Measurements from ENCODE around the gene RYR2.

The RYR2 gene

DNA sequence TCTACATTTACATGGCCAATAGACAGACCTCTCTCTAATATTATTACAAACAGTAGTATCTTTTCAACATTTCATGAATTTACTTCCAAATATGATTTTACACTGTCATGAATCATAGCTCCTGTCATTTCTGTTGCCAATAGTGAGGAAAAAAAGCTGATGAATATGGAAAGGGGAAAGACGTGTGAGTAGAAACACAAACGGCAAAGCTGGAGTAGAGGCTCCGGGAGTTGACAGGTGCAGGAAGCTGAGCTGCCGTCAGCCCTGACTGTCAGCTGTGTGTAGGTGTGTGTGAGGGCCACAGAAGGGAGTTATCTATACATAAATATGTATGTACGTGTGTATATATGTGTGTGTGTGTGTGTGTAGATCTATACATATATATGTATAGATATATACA, 431.9 kb downstream of the RYR2 start:
- DNase-seq, result no peak

DNA sequence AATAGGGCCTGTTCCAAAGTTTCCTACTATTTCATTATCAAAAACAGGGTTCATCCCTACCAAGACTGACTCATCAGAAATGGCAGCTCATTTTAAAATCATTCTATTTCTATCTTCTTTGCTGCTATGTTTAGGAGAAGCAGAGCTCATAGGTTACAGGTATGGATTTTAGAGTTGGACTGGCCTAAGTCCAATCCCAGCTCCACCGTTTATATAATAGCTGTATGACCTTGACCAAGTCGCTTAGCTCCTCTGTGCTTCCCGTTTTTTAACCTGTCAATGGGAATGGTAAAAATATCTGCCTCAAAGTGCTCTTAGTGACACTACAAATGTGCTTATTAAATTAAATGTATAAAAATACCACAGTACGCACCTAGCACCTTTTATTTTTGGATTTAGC, 436.1 kb downstream of the RYR2 start:
- DNase-seq, result no peak

DNA sequence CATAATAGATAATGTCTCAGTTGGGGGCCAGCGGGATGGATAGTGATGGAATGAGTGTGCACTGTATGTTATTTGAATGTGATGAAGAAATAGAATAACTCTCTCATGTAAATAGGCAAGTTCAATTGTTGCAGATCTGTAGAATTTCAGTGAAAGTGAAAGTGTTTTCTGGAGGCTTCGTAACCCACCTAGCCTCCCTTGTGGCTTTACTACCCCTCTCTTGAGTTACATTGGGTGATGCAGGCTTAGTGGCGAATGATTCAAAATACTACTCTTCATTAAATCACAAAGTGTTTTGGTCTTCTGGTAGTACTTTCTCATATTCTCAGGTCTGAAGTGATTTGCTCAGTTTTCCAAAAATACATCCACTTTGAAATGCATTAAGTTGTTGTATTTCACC, 436.9 kb downstream of the RYR2 start:
- DNase-seq, result no peak

DNA sequence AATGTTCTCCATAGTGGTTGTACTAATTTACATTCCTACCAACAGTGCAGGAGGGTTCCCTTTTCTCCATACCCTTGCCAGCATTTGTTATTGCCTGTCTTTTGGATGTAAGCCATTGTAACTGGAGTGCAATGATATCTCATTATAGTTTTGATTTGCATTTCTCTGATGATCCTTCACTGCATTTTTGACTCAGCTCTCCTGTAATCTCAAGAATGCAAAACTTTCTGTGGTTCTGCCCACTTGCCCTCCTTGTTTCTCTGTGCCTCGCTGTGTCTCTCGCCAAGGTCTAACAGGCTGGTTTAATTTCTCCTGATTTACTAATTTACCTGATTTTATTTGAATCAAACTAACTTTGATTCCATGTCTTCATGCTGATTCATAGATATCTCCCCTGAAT, 440.8 kb downstream of the RYR2 start:
- no peak for DNase-seq

DNA sequence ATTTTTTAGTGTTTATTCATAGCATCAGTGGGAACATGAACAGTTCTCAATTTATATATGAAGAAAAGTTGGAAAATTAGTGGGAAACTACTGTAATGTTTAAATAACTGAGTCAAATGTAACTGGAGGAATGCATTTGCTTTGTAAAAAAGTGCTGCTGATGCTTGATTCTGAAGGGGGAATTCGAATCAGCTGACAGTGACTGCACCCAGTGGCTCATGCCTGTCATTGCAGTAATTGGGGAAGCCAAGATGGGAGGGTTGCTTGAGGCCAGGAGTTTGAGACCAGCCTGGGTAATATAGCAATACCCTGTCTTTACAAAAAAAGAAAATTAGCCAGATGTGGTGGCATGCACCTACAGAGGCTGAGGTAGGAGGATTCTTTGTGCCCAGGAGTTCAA, 450.4 kb downstream of the RYR2 start:
- no peak for DNase-seq

DNA sequence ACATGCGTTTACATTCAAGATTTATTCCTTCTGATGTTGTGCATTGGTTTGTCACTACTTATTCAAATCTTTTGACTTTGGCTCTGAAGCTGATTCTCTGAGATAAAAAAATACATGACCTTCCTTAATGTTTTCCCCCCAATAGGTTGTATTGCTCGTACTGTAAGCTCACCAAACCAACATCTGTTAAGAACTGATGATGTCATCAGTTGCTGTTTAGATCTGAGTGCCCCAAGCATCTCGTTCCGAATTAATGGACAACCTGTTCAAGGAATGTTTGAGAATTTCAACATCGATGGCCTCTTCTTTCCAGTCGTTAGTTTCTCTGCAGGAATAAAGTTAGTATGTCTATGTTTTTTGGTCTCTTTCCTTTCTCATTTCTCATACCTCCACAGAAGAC, 458.6 kb downstream of the RYR2 start:
- no peak for DNase-seq

DNA sequence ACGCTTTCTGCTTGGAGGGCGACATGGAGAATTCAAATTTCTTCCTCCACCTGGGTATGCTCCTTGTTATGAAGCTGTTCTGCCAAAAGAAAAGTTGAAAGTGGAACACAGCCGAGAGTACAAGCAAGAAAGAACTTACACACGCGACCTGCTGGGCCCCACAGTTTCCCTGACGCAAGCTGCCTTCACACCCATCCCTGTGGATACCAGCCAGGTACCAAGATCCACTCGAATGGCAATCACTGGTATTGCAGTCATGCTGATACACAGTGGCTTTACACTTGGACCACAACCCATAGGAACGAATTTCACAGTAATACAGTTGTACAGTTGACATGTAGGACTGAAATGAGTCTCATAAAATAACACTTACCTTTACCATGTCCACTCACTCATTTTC, 461.3 kb downstream of the RYR2 start:
- no peak for DNase-seq

DNA sequence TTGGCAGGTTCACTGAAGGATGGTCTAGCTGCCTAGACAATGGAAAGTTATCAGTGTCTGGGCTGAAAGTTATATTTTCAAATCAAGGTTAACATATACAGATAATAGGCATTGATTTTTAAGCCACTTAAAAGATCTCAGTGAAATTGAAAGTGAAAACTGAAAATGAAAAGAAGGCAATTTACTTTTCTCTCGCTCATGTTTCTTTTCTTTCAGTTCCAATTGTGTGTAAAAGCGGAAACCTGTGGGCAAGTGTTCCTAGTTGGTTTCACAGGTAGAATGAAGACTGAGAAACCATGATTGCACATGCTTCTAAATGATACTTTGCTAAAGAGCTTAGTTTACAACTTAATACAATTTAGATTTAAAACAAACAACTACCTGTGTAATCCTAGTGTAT, 465.0 kb downstream of the RYR2 start:
- DNase-seq, result no peak

DNA sequence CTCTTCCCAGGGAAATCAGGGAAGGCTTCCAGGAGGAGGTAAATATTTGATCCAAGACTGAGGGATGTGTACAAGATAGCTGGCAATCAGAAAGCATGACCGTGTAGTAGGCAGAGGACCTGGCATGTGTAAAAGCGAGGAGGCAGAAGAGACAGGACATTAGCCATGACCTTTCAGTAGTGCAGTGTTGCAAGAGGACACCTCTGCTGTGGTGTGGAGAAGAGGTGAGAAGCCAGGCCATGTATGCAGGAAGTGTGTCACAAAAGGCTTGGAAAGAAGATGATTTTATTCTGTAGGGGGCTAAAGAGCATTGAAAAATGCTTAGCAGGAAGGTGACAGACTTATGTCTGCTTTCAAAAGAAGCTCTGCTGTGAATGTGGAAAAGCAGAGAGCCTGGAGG, 467.8 kb downstream of the RYR2 start:
- DNase-seq, result no peak

DNA sequence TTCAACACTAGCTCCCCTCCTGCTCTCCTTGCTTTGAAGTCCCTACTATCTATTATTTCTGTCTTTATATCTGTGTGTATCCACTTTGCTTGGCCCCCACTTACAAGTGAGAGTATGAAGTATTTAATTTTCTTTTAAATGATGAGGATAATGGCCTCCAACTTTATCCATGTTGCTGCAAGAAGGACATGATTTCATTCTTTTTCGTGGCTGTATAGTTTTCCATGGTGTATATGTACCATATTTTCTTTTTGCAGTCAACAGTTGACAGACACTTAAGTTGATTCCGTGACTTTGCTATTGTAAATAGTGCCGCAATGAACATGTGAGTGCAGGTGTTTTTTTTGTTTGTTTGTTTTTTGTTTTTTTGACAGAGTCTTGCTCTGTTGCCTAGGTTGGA, 483.1 kb downstream of the RYR2 start:
- DNase-seq, result no peak

DNA sequence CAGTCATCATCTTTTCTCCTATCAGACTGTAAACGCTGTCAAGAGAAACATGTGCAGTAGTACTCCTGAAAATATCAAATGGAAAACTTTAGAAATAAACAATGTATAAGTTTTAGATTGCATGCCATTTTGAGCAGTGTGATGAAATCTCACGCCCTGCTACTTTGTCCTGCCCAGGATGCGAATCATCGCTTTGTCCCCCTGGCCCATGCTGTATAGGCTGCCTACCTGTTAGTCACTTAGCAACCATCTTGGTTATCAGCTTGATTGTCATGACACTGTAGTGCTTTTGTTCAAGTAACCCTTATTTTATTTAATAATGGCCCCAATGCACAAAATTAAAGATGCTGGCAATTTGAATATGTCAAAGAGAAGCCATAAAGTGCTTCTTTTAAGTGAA, 485.8 kb downstream of the RYR2 start:
- DNase-seq, result no peak

DNA sequence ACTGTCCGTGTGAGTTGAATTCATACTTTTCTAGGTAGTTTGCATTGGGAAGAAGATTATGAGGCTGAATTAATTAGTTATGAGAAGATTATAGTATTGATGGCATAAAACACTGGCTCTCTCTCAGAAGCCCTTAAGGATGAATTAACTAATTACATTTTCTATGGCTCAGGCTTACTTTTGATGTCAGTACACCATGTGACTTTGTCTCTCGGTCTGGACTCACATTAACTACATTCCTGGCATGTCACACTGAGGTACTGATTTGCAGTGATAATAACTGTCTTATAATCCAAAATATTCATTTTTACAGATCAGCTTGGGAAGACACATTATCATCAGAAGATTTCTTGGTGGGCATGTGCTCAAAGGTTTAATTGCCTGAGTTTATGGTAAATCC, 486.6 kb downstream of the RYR2 start:
- no peak for DNase-seq

DNA sequence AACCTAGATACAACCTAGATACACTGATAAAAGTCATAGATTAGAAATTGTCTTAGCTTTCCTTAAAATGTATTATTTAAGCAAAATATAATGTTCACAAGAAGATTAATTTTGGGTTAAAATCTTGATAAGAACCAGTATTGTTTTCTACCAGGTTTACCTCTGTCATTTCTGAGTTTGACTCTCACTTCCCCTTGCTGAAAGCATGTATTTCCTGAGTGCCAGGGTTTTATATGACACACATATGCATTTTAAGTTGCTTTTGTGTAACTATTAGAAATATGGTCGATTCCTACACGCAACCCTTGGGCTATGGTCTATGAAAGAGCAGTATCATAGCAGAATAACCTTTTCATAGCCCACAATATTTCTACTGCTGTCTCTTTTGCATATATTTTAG, 497.1 kb downstream of the RYR2 start:
- DNase-seq, result no peak

DNA sequence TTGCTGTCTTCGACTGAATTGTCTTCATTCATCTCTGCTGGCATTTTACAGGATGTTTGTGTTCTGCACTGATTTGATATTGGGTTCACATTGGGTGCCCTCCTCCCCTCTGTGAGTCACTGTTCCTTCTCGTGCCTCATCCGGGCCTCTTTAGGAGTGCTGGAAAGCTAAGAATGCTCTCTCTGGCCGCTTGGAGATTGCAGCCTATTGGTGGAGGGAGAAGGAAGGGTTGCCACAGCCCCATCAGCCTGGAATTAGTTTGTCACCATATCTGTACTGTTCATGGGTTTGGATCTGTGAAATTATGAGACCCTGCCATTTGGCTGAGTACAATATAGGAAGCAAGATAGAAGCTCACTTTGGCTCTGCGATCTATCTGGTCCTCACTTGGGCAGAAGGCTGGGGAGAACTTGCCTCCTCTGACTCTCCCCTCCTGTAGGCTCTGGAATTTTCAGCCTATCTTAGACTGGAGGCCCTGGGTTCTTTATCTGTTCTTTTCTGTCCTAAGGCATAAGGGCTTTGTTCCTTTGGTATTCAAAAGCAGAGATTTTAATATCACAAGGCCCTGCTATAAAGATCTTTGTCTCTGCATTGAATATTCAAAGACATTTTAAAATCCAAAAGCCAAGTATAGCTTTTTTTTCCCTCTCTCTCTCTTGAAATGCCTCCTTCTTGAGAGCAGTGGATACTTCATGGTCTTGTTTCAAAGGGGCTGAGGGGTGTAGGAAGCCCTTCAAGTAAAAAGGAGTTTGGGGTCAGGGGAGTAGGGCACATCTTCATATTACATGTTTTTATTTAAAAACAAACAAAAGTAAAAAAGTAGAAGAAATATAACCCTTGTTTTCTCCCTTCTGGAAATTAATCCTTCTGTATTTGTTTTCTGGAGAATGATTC, 500.8 kb downstream of the RYR2 start:
- DNase-seq, result no peak

DNA sequence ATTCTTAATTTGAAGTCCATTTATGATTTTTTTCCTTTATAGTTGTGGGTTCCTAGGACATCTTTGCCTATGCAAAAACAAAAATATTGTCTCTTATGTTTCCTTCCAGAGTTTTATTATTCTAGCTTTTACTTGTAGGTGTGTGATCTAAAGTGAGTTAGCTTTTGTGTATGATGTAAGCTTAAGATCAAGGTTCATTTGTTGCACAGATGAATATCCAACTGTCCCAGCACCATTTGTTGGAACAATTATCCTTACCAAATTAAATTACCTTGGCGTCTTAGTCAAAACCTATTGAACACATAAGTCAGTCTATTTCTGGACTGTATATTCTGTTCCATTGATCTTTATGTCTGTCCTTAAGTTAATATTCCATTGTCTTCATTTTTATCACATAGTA, 511.1 kb downstream of the RYR2 start:
- DNase-seq, result no peak

DNA sequence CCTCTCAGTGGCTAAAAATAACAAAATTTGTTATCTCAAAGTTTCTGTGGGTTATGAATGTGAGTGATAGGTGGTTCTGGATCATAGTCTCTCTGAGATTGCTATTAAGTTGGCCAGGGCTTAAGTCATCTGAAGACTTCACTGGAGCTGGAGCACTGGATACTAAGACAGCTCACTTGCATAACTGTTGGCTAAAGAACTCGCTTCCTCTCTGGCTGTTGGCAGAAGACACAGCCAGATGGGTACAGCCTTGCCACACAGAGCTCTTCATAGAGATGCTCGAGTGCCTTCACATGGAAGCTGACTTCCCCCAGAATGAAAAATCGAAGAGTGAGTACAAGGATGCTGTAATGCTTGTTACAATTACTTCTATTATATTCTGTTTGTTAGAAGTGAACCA, 514.9 kb downstream of the RYR2 start:
- DNase-seq, result no peak

DNA sequence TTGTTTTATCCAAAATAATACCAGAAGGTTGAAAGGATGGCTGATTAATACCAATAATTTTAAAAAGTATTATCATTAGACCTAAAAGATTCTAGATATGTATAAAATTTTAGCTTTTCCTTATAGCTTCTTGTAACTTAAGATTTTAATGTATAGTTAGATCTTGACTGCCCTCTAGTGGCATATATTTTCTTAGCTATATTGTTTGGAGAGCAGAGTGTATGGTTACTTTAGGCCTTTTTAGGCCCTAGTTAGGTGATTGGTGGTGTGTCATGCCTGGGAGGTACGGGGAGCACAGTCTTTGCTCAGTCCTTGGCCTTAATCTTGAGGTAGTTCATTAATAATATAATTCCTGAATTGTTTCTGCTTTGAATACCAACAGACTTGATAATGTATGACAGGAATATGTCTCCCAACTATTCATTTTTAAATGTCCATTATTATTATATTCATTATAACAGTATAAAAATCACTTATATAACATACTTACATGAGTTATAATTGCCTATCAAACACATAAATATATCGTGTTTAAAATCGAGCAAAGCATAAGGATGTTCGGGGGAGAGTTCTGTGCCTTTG, 520.3 kb downstream of the RYR2 start:
- DNase-seq, result peak; percentile 6 to 83

DNA sequence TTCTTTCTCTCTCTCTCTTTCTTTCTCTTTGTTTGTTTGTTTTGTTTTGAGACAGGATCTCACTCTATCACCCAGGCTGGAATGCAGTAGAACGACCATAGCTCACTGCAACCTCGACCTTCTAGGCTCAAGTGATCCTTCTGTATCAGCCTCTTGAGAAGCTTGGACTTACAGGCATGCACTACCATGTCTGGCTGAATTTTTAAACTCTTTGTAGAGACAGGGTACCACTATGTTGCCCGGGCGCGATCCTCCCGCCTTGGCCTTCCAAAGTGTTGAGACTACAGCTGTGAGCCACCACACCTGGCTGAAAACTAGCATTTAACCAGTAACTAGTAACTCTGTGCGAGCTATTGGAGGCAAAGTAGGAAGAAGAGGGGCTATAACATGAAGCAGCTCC, 523.3 kb downstream of the RYR2 start:
- DNase-seq, result no peak

DNA sequence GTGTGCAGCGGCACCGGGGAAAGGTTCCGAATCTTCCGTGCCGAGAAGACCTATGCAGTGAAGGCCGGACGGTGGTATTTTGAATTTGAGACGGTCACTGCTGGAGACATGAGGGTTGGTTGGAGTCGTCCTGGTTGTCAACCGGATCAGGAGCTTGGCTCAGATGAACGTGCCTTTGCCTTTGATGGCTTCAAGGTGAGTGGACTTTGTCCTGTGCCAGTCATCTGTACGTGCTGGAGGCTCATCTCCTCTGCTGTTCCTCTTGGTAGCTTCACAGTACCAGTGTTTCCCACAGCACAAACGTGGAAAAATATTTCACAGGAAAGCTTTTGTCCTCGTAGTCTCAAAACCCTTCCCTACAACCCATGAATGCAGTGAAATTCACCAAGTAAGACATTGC, 524.6 kb downstream of the RYR2 start:
- no peak for DNase-seq

DNA sequence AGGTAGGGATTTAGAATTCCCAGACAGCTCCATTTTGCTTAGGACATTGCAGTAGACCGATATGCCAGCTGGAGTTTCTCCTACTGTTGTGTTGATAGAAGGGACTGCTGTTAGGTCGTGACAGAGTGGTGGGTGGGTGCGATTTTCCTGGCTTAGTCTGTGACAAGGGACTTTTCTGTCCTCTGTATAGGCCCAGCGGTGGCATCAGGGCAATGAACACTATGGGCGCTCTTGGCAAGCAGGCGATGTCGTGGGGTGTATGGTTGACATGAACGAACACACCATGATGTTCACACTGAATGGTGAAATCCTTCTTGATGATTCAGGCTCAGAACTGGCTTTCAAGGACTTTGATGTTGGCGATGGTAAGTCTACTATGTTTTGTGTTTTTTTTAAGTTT, 527.0 kb downstream of the RYR2 start:
- DNase-seq, result no peak

DNA sequence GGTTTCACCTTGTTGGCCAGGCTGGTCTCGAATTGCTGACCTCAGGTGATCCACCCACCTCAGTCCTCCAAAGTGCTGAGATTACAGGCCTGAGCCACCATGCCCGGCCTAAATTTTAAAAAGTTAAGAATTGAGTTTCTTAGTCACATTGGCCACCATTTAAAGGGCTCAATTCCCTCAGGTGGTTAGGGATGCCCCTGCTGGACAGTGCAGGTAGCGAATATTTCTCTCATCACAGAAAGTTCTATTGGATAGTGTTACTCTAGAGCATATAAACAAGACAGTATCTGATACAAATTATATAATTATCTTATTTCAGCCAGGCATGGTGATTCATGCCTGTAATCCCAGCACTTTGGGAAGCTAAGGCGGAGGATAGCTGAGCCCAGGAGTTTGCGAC, 528.5 kb downstream of the RYR2 start:
- DNase-seq, result no peak

DNA sequence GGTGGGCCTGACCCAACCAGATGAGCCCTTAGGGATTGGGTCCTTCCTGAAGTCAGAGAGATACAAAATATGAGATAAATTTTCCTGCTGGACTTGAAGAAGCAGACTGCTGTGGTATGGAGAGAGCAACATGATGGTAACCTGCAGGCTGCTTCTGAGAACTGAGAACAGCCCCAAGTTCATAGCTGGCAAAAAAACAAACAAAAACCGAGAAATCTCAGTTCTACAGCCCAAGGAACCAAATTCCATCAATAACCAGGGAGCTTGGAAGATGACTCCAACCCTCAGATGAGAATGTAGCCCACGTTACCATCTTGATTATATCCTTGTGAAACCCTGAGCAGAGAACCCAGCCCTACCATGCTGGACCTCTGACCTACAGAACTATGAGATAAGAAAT, 532.6 kb downstream of the RYR2 start:
- DNase-seq, result no peak

DNA sequence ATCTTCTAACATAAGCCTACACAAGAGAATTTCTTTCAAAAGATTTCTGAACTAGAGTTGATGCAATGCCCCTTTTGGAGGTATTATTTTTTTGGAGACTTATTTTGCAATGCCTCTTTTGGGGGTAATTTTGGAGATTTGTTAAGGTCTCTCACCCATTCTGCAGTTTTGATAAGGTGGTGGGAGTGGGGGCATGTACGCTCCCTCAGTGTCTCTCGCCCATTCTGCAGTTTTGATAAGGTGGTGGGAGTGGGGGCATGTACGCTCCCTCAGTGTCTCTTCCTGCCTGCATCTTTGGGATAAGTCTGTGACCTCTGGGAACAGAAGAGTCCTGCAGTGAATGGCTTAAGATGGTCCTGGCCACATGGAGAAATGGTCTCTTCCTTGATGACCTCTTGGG, 536.6 kb downstream of the RYR2 start:
- no peak for DNase-seq

DNA sequence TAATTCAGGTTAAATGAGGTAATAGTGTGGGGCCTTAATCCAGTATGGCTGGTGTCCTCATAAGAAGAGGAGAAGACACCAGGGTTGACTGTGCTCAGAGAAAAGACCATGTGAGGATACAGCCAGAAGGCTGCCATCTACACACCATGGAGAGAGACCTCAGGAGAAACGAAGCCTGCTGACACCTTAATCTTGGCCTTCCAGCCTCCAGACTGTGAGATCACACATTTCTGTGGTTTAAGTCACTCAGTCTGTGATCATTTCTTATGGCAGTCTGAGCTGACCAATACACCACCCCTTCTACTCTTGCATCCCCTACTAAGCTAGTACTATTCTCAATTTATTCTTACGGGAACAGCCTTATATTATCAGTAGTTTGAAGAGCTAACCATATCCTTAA, 538.7 kb downstream of the RYR2 start:
- DNase-seq, result no peak

DNA sequence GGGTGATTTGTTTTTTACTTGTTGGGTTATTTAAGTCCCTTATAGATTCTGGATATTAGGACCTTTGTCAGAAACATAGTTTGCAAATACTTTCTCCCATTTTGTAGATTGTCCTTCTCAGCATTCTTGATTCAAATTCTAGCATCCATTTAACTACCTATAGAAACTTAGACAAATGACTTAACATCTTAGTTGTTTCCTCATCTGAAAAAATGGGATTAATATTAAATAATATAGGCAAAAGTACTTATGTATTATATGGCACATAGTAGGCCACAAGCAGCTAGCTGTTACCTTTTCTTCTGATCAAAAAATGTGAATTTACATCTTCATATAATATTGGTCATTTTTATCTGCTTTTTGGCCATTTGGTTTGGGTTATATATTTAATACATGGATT, 541.3 kb downstream of the RYR2 start:
- DNase-seq, result no peak
